Stimulated activated CD8-positive, alpha-beta memory T cell treated with anti-CD3 and anti-CD28 coated beads, Interleukin-12 subunit alpha, Interleukin-12 subunit beta, amount 100 ng/mL, for 4 hours (primary cell): Measurements from ENCODE around the gene ARHGEF11.
A peak's percentile ranks its signal among the peaks of the same experiment; 100 is the strongest.

Experiments
- DNase-seq: peaks from one replicate; pipeline ENCODE4 v3.0.0-alpha.2; 2020; ENCODE audit warnings: low read depth

ARHGEF11 gene

GRCh38 chr1:156894711-156895454 lies 150.7 kb downstream of the ARHGEF11 start:
- DNase-seq, result no peak

- DNase-seq, result no peak
These were observed 151.5 kb downstream of the ARHGEF11 start for GRCh38 chr1:156894001-156894400.

- DNase-seq, result no peak
These were observed 152.2 kb downstream of the ARHGEF11 start, which contains the start of gene PEAR1 for GRCh38 chr1:156893048-156893953. PEAR1 (plus strand) TSS chr1:156893718; CDS start chr1:156903927, 10,209 bp downstream.

- DNase-seq, result peak; percentile 71
These were observed 153.1 kb downstream of the ARHGEF11 start for GRCh38 chr1:156892190-156893047.

- DNase-seq, result no peak
These were observed 155.6 kb downstream of the ARHGEF11 start for GRCh38 chr1:156889802-156890580.

- DNase-seq, result no peak
These were observed 157.8 kb downstream of the ARHGEF11 start for GRCh38 chr1:156887734-156888133.

- no peak for DNase-seq
These were observed 158.2 kb downstream of the ARHGEF11 start for GRCh38 chr1:156887317-156887716.

GRCh38 chr1:156886583-156887281 lies 158.8 kb downstream of the ARHGEF11 start:
- no peak for DNase-seq

GRCh38 chr1:156885880-156886355 lies 159.6 kb downstream of the ARHGEF11 start:
- DNase-seq, result no peak

GRCh38 chr1:156885314-156885713 lies 160.2 kb downstream of the ARHGEF11 start:
- no peak for DNase-seq
